ENCODE results near the gene WNT10A.

- TF ChIP-seq POLR2A (IDR thresholded peaks at IDR 0.05), result no peak
- no peak for TF ChIP-seq CTCF (IDR thresholded peaks at IDR 0.05)
Measured at GRCh38 chr2:218859556-218859987, 21.1 kb upstream of the WNT10A start, which contains the start of gene WNT6.
